H1 (cell line): ENCODE data around the gene NDC1. TPM values are rescaled to one million over a fixed set of nuclear protein-coding genes. Genes with fewer than 3 reads are reported as not detected.

Source experiments
- CTCF ChIA-PET: fragments of 300-600 bp; sonication (Branson Sonifier 250); formaldehyde crosslinking; loops from one replicate; lab custom pipeline; 2021; ENCODE audit not compliant: partially characterized antibody; lab: Charles Lee
- POLR2A ChIA-PET: fragments of 300-600 bp; sonication (Branson Sonifier 250); formaldehyde crosslinking; loops from one replicate; lab custom pipeline; 2021; ENCODE audit warnings: inconsistent platforms; ENCODE audit not compliant: partially characterized antibody; lab: Charles Lee
- DNase-seq, 2 experiments: peaks; one replicate each; pipeline versions ENCODE4 v3.0.0 to v3.0.0-alpha.2; 2010 to 2022; ENCODE audit warnings: low spot score in 2 of 2, low read depth in 1 of 2, mixed read lengths in 1 of 2
- FAIRE-seq: peaks from 2 replicates; lab custom pipeline; 2011; peaks lifted over from hg19 to GRCh38; lab: Jason Lieb, UNC
- H2AFZ ChIP-seq: 2 replicates; pipeline ENCODE4 v1.8.1; 2012; ENCODE audit warnings: low read length, inconsistent platforms
- H2AK5ac ChIP-seq: 2 replicates; pipeline ENCODE4 v1.6.1; 2013; ENCODE audit warnings: low read depth, low read length
- H2BK120ac ChIP-seq: replicated peaks from 2 replicates; pipeline ENCODE3; 2013; ENCODE audit warnings: low read depth, low read length, inconsistent platforms
- H2BK12ac ChIP-seq: 2 replicates; pipeline ENCODE4 v1.6.1; 2013; ENCODE audit warnings: low read depth, low read length
- H2BK15ac ChIP-seq: 2 replicates; pipeline ENCODE4 v1.6.1; 2013; ENCODE audit warnings: low read length
- H2BK20ac ChIP-seq: 2 replicates; pipeline ENCODE4 v1.6.1; 2013; ENCODE audit warnings: low read length
- H2BK5ac ChIP-seq: 2 replicates; pipeline ENCODE4 v1.6.1; 2013; ENCODE audit warnings: low read depth, low read length
- H3K14ac ChIP-seq: 2 replicates; pipeline ENCODE4 v1.6.1; 2013; ENCODE audit warnings: inconsistent platforms; ENCODE audit not compliant: insufficient read length
- H3K18ac ChIP-seq: 2 replicates; pipeline ENCODE4 v1.6.1; 2013; ENCODE audit warnings: low read length; ENCODE audit errors: extremely low read depth
- H3K23ac ChIP-seq: 2 replicates; pipeline ENCODE4 v1.6.1; 2013; ENCODE audit warnings: inconsistent platforms; ENCODE audit not compliant: insufficient read length
- H3K23me2 ChIP-seq: 2 replicates; pipeline ENCODE4 v1.6.1; 2013; ENCODE audit warnings: low read depth, low read length
- H3K27ac ChIP-seq: 2 replicates; pipeline ENCODE4 v1.6.1; 2011; ENCODE audit warnings: low read depth, low read length, inconsistent platforms
- H3K27me3 ChIP-seq, 4 experiments: replicated peaks in 1 of 4; 1 replicate in 1 of 4; 2 replicates in 3 of 4; pipeline versions ENCODE4 v1.6.1 to v1.8.1; 2011 to 2013; ENCODE audit warnings: low read length in 3 of 4, mild to moderate bottlenecking in 3 of 4, inconsistent platforms in 2 of 4, mixed read lengths in 2 of 4, moderate library complexity in 1 of 4; ENCODE audit not compliant: control insufficient read depth in 3 of 4, insufficient read depth in 3 of 4; ENCODE audit errors: extremely low read depth in 1 of 4
- H3K36me3 ChIP-seq, 4 experiments: 2 replicates each; pipeline versions ENCODE4 v1.6.1 to v1.8.1; 2011 to 2013; ENCODE audit warnings: mild to moderate bottlenecking in 4 of 4, low read length in 3 of 4, moderate library complexity in 2 of 4, control low read depth in 1 of 4, inconsistent platforms in 1 of 4; ENCODE audit not compliant: insufficient read depth in 4 of 4, control insufficient read depth in 2 of 4
- H3K4ac ChIP-seq: replicated peaks from 2 replicates; pipeline ENCODE3; 2013; ENCODE audit warnings: low read length, low read depth, mixed read lengths, inconsistent platforms; ENCODE audit not compliant: insufficient read length
- H3K4me1 ChIP-seq, 4 experiments: replicated peaks in 1 of 4; 1 replicate in 1 of 4; 2 replicates in 3 of 4; pipeline versions ENCODE4 v1.6.1 to v1.8.1; 2011 to 2013; ENCODE audit warnings: low read length in 3 of 4, inconsistent platforms in 2 of 4, mixed read lengths in 1 of 4; ENCODE audit not compliant: insufficient read depth in 4 of 4, control insufficient read depth in 3 of 4
- H3K4me2 ChIP-seq, 2 experiments: 2 replicates each; pipeline versions ENCODE4 v1.6.1 to v1.8.1; 2011 to 2013; ENCODE audit warnings: low read depth in 2 of 2, low read length in 2 of 2, control low read depth in 1 of 2, inconsistent platforms in 1 of 2, mild to moderate bottlenecking in 1 of 2; ENCODE audit not compliant: insufficient read depth in 1 of 2
- H3K4me3 ChIP-seq, 4 experiments: fragments of 200-600, 300-600 bp in 1 of 4; sonication (generic), shearing (Covaris generic), sonication (Bioruptor Twin) in 1 of 4; 2 replicates each; pipeline versions ENCODE4 v1.5.1 to v1.8.1; 2011 to 2016; ENCODE audit warnings: low read length in 4 of 4, low read depth in 3 of 4, control low read depth in 2 of 4, inconsistent platforms in 2 of 4, mild to moderate bottlenecking in 2 of 4, mixed read lengths in 1 of 4, moderate library complexity in 1 of 4; ENCODE audit not compliant: insufficient read depth in 2 of 4; ENCODE audit errors: extremely low read depth in 1 of 4
- H3K56ac ChIP-seq: replicated peaks from 2 replicates; pipeline ENCODE3; 2013; ENCODE audit warnings: low read depth, mild to moderate bottlenecking, mixed read lengths, low read length, inconsistent platforms; ENCODE audit not compliant: insufficient read length
- H3K79me1 ChIP-seq: 2 replicates; pipeline ENCODE4 v1.6.1; 2013; ENCODE audit warnings: low read depth, low read length, control low read depth
- H3K79me2 ChIP-seq, 2 experiments: 2 replicates each; pipeline versions ENCODE4 v1.6.1 to v1.8.1; 2012 to 2013; ENCODE audit warnings: low read length in 2 of 2, mild to moderate bottlenecking in 2 of 2, inconsistent platforms in 1 of 2; ENCODE audit not compliant: insufficient read depth in 2 of 2, control insufficient read depth in 1 of 2
- H3K9ac ChIP-seq, 4 experiments: replicated peaks in 1 of 4; 1 replicate in 1 of 4; 2 replicates in 3 of 4; pipeline versions ENCODE4 v1.6.1 to v1.8.1; 2011 to 2013; ENCODE audit warnings: low read depth in 3 of 4, low read length in 3 of 4, control low read depth in 2 of 4, mild to moderate bottlenecking in 2 of 4, moderate library complexity in 2 of 4, inconsistent platforms in 1 of 4; ENCODE audit errors: extremely low read depth in 1 of 4
- H3K9me3 ChIP-seq, 2 experiments: 2 replicates each; pipeline versions ENCODE4 v1.6.1 to v1.8.1; 2012 to 2013; ENCODE audit warnings: mild to moderate bottlenecking in 2 of 2, moderate library complexity in 2 of 2, control low read depth in 1 of 2, inconsistent platforms in 1 of 2, low read depth in 1 of 2, low read length in 1 of 2, mixed read lengths in 1 of 2; ENCODE audit not compliant: insufficient read depth in 2 of 2
- H4K20me1 ChIP-seq, 2 experiments: replicated peaks in 1 of 2; 2 replicates each; pipeline versions ENCODE3 to v1.8.1; 2011 to 2013; ENCODE audit warnings: inconsistent platforms in 2 of 2, low read length in 2 of 2, mild to moderate bottlenecking in 1 of 2; ENCODE audit not compliant: insufficient read depth in 2 of 2, control insufficient read depth in 1 of 2
- H4K5ac ChIP-seq: 2 replicates; pipeline ENCODE4 v1.6.1; 2013; ENCODE audit warnings: low read length, low read depth, mixed read lengths, inconsistent platforms; ENCODE audit not compliant: insufficient read length
- H4K8ac ChIP-seq: 2 replicates; pipeline ENCODE4 v1.8.0; 2013; ENCODE audit warnings: mild to moderate bottlenecking, moderate library complexity, low read length, inconsistent platforms; ENCODE audit not compliant: insufficient read depth; ENCODE audit errors: extremely low read depth
- H4K91ac ChIP-seq: replicated peaks from 2 replicates; pipeline ENCODE3; 2013; ENCODE audit warnings: low read length, mixed read lengths, inconsistent platforms; ENCODE audit not compliant: insufficient read length
- TEAD4 ChIP-seq: IDR thresholded peaks from 2 replicates; pipeline ENCODE4 v1.6.1; 2012; ENCODE audit warnings: low read depth, low read length, inconsistent platforms, mixed read lengths
- WGBS, 2 experiments: shearing (Covaris generic) in 1 of 2; methylation state at CpG; one replicate each; pipeline versions ENCODE4 v1.1.6 to v1.1.7; 2013 to 2015; ENCODE audit warnings: low lambda C conversion rate in 2 of 2, mixed read lengths in 2 of 2, inconsistent platforms in 1 of 2, low coverage in 1 of 2, missing lambda C conversion rate in 1 of 2; ENCODE audit not compliant: insufficient replicate concordance in 2 of 2, insufficient coverage in 1 of 2, insufficient read length in 1 of 2; ENCODE audit errors: extremely low coverage in 1 of 2, missing lambda C conversion rate in 1 of 2; 5-methylcytosine and 5-hydroxymethylcytosine counted together
- polyA plus RNA-seq, 7 experiments: library from polyadenylated mRNA; depleted of rRNA in 3 of 7; stranded (reverse) in 5 of 7; unstranded in 2 of 7; fragments of >200 nt in 5 of 7; fragments of 200-250 nt in 2 of 7; gene quantifications; 1 replicate in 5 of 7; 2 replicates in 1 of 7; 4 replicates in 1 of 7; pipeline versions ENCODE4 v1.2.1 to v1.2.3, GENCODE V29; 2011 to 2013; ENCODE audit warnings: missing spikeins in 2 of 7, mixed read lengths in 2 of 7
- total RNA-seq: library from RNA; stranded (reverse); fragmentation: NEBNext Ultra II Directional; extraction: Animal tissue kit (Norgen Biotek cat#: 25700); gene quantifications from 2 replicates; pipeline ENCODE4 v1.2.1, GENCODE V29; 2021
- TF ChIP-seq, protein P1 (sequence below): IDR thresholded peaks from 2 replicates; pipeline ENCODE4 v1.6.1; 2012; ENCODE audit warnings: inconsistent platforms

Gene NDC1
- total and polyA plus RNA-seq, 2 of the 8 experiments (the other 6 are each of a cell fraction or from before 2014, with no cell fraction given): 62.9 to 66.1 TPM

DNA sequence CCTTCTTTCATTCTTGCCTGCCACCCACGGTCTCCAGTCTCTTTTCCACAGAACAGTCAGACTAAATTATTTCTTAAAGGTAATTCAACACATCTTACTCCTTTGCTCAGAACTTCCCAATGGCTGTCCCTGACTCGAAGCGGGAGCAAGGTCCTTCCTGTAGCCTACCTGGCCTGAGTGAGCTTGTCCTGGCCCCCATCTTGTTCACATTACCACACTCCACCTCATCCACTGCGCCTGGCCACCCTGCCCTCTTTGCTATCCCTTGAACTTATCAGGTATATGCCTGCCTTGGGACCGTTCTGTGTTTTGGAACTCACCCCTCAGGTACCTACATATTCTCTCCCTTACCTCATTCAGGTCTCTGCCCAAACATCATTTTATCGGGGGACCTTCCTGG is 85.8 kb downstream of the NDC1 start:
- no peak overlapping the region for H3K23ac ChIP-seq
- no peak overlapping the region for H2BK120ac ChIP-seq
- no peak overlapping the region for H3K56ac ChIP-seq
- H3K4ac ChIP-seq: no peak overlapping the region
- H3K18ac ChIP-seq: no peak overlapping the region
- no peaks in the 10 kb centered on the region for H3K9me3 ChIP-seq
- no peak overlapping the region for H3K4me3 ChIP-seq
- no peak overlapping the region for H4K91ac ChIP-seq
- no peak overlapping the region for H3K14ac ChIP-seq
- H3K27ac ChIP-seq: no peak overlapping the region
- no peak overlapping the region for H4K8ac ChIP-seq
- H2BK12ac ChIP-seq: no peak overlapping the region
- H2BK5ac ChIP-seq: no peak overlapping the region
- no peaks in the 10 kb centered on the region for H3K27me3 ChIP-seq
- no peak overlapping the region for H3K9ac ChIP-seq
- no peak overlapping the region for H2BK15ac ChIP-seq
- no peak for DNase-seq
- no peak for FAIRE-seq
- POLR2A ChIA-PET: no interaction called here
- H4K5ac ChIP-seq: no peak overlapping the region
- H2AK5ac ChIP-seq: no peak overlapping the region
- H4K20me1 ChIP-seq: no peaks in the 10 kb centered on the region
- no peak overlapping the region for H3K4me2 ChIP-seq
- no peaks in the 10 kb centered on the region for H3K36me3 ChIP-seq
- no peaks in the 10 kb centered on the region for H3K4me1 ChIP-seq
- H3K23me2 ChIP-seq: no peaks in the 10 kb centered on the region
- no peak for TF ChIP-seq TEAD4
- TF ChIP-seq, protein P1, sequence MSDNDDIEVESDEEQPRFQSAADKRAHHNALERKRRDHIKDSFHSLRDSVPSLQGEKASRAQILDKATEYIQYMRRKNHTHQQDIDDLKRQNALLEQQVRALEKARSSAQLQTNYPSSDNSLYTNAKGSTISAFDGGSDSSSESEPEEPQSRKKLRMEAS: no peak
- no peak overlapping the region for H2BK20ac ChIP-seq
- no peak overlapping the region for H2AFZ ChIP-seq
- no peaks in the 10 kb centered on the region for H3K79me2 ChIP-seq
- CTCF ChIA-PET: interaction anchor here (0.6 to 4.0 kb wide), 14 partner anchors 10 to 1711 kb away, joined by 3 to 35 read pairs (median 4); no protein-coding TSS in a partner anchor
- 91% methylated on average over 6 of the region's 6 CpGs; no CpG with 5 or more reads in 1 of the 2 experiments for WGBS, 2 experiments
- H3K79me1 ChIP-seq: no peaks in the 10 kb centered on the region
